Coronary artery (tissue), 2 donors: ENCODE measurements around the gene COL9A3.

Experiments used
- DNase-seq: peaks from one replicate; pipeline ENCODE4 v3.0.0-alpha.2; 2017; ENCODE audit warnings: low spot score
- H3K27ac ChIP-seq, 2 donors: fragments of 200-600 bp; sonication (generic); one replicate each; pipeline ENCODE4 v1.5.1; 2016 to 2019
- H3K4me3 ChIP-seq: fragments of 200-600 bp; sonication (generic); 2 replicates; pipeline ENCODE4 v1.5.1; 2016; ENCODE audit warnings: mild to moderate bottlenecking, moderate library complexity
- TF ChIP-seq, protein P1 (sequence below): fragments of 200-600 bp; sonication (generic); IDR thresholded peaks from one replicate; pipeline ENCODE4 v1.5.1; 2019; ENCODE audit warnings: antibody characterized with exemption

The COL9A3 gene

DNA sequence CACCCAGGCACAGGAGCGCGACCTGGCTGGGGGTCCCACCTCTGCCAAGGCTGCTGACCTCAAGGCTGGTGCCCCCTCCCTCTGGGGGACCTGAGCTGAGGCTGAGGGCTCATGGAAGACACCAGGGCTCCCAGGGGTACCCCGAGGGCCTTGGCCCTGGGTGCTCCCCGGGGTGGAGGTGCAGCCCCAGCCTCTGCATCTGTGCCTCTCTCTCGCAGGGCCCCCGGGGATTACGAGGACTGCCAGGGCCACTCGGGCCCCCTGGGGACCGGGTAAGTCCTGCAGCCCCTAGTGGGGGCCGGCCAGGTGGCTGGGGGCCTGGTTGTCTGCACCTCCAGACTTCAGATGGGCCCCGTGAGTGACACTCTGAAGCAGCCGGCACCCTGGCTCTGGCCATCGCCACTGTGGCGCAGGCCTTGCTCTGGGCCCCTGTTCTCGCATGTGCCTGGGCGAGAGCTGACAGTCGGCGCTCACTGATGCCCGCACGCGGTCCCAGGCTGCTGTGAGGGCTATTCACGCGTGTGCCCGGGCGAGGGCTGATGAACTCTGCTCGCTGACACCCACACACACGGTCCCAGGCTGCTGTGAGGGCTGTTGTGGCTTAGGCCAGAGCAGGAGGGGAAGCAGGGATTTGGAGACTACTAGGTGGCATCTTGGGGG is 9.3 kb downstream of the COL9A3 start:
- Histone ChIP-seq H3K4me3 (no peak overlapping the region), H3K27ac (no peak overlapping the region)
- TF ChIP-seq, protein P1, sequence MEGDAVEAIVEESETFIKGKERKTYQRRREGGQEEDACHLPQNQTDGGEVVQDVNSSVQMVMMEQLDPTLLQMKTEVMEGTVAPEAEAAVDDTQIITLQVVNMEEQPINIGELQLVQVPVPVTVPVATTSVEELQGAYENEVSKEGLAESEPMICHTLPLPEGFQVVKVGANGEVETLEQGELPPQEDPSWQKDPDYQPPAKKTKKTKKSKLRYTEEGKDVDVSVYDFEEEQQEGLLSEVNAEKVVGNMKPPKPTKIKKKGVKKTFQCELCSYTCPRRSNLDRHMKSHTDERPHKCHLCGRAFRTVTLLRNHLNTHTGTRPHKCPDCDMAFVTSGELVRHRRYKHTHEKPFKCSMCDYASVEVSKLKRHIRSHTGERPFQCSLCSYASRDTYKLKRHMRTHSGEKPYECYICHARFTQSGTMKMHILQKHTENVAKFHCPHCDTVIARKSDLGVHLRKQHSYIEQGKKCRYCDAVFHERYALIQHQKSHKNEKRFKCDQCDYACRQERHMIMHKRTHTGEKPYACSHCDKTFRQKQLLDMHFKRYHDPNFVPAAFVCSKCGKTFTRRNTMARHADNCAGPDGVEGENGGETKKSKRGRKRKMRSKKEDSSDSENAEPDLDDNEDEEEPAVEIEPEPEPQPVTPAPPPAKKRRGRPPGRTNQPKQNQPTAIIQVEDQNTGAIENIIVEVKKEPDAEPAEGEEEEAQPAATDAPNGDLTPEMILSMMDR = no peak
- no peak for DNase-seq

DNA sequence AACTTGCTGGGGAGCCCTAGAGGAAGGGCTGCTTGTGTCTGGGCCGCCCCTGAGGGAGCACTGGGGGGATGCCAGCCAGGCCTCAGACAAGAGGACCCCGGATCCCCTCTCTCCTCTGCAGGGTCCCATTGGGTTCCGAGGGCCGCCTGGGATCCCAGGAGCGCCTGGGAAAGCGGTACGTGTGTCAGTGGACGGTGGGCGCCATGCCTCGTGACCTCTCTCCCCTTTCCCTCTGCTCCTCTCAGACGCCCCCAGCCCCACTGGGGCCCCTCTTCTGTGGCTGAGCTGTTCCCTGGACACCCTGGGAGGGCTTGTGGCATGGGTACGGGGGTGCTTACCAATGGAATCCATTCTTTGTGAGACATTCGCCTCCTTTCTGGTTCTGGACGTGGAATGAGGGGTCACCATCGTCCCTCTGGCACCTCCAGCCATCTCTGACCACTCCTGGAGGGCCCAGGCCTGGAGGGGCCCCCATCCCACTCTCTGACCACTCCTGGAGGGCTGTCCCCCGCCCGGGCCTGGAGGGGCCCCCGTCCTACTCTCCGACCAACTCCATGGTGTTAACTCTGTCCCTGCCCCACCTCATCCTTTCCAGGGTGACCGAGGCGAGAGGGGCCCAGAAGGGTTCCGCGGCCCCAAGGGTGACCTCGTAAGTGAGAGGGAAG is 9.9 kb downstream of the COL9A3 start:
- no peak overlapping the region for H3K4me3 ChIP-seq
- H3K27ac ChIP-seq = no peak overlapping the region
- TF ChIP-seq, protein P1 = no peak
- DNase-seq = no peak

- Histone ChIP-seq H3K27ac (no peak overlapping the region), H3K4me3 (no peak overlapping the region)
- no peak for DNase-seq
- TF ChIP-seq, protein P1 = no peak
These were observed 10.6 kb downstream of the COL9A3 start for GRCh38 chr20:62827311-62828038.

DNA sequence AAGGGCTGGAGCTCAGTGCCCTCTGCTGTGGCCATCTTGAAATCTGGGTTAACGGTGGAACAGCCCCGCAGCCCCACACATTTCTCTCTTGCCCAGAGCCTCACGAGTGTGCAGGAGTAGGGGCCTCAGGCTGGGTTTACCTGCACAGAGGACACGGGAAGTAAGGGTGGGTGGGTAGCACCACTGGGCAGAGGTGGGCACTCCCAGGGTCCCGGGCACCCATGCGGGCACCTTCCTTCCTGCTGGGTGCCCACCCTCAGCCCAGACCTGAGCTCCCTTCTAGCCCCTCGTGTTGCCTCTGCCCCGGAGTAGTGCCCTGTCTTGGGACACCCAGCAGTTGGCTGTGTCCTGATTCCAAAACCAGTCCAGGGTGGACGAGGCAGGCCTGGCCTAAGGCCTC is 11.2 kb downstream of the COL9A3 start:
- no peak for DNase-seq
- no peak overlapping the region for H3K4me3 ChIP-seq
- TF ChIP-seq, protein P1 = no peak
- no peak overlapping the region for H3K27ac ChIP-seq

DNA sequence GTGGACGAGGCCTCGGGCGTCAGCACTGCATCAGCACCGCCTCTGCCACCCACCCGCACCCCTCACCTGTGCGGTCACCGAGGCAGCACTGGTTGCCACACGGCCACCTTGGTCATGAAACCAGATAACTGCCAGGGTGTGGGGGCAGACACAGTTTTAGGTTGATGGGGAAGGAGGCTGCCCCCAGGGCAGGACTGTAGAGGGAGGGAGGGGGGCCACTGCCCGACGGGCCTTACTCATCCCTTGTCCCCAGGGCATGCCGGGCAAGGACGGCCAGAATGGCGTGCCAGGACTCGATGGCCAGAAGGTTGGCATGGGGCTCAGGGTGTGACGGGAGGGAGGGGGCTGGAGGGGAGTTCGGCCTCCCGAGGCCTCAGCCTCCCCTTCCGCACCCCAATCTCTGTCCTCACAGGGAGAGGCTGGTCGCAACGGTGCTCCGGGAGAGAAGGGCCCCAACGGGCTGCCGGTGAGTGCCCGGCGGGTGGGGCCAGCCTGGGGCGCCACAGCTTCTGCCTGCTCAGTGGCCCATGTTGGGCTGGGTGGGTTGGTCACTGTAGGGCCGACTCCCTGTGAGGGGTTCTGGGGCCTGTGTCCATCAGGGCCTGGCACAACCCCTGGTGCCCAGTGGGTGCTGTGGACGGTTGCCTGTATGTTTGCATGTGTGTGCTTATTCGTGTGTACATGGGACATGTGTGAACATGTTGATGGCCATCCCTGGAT is 11.8 kb downstream of the COL9A3 start:
- DNase-seq = no peak
- H3K27ac ChIP-seq = no peak overlapping the region
- TF ChIP-seq, protein P1 = no peak
- H3K4me3 ChIP-seq = no peak overlapping the region

GRCh38 chr20:62829231-62830230 is 12.7 kb downstream of the COL9A3 start:
- no peak overlapping the region for H3K4me3 ChIP-seq
- no peak overlapping the region for H3K27ac ChIP-seq
- TF ChIP-seq, protein P1 = no peak
- no peak for DNase-seq
